GM19324 (cell line): Measurements from ENCODE around the gene GRHL1.

ENCODE experiments used
- ATAC-seq: cut with Tn5 transposase; IDR thresholded peaks from one replicate; pipeline ENCODE4 v1.9.1; 2021; ENCODE audit warnings: mild to moderate bottlenecking, moderate library complexity; ENCODE audit not compliant: unreplicated experiment, low FRiP score

Gene GRHL1

DNA sequence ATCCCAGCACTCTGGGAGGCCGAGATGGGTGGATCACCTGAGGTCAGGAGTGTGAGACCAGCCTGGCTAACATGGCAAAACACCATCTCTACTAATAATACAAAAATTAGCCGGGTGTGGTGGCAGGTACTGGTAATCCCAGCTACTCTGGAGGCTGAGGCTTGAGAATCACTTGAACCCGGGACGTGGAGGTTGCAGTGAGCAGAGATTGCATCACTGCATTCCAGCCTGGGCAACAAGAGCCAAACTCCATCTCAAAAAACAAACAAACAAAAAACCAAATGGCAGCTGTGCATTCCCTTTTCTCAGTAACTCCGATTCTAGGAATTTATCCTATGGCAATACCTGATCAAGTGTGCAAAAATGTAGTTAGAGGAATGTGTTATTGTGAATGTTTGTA lies 4.7 kb upstream of the GRHL1 start:
- ATAC-seq, result no peak

- ATAC-seq, result no peak
Observed at GRCh38 chr2:9948721-9949120, 2.8 kb upstream of the GRHL1 start.

GRCh38 chr2:9949239-9949991 lies 2.1 kb upstream of the GRHL1 start:
- ATAC-seq, result no peak

DNA sequence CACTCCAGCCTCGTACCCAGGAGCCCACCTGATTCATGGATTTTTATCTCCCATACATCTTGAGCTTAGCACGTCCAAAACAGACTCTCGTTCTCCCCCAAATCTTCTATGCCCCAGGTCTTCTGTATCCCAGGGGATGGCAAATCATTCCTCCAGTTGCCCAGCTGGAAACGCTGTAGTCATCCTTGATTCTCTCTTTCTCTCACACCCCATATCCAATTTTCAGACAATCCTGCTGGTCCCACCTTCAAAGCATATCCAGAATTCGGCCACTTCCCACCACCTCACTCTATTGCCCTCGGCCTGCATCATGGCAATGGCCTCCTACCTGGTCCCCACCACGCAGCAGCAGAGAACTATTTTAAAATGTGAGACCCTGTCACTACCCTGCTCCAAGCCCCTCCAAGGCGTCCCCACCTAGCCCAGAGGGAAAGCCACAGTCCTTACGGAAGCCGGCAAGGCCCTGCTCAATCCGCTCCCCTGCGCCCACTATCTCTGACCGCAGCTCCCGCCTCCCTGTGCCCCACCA lies 1.4 kb upstream of the GRHL1 start:
- ATAC-seq, result no peak

DNA sequence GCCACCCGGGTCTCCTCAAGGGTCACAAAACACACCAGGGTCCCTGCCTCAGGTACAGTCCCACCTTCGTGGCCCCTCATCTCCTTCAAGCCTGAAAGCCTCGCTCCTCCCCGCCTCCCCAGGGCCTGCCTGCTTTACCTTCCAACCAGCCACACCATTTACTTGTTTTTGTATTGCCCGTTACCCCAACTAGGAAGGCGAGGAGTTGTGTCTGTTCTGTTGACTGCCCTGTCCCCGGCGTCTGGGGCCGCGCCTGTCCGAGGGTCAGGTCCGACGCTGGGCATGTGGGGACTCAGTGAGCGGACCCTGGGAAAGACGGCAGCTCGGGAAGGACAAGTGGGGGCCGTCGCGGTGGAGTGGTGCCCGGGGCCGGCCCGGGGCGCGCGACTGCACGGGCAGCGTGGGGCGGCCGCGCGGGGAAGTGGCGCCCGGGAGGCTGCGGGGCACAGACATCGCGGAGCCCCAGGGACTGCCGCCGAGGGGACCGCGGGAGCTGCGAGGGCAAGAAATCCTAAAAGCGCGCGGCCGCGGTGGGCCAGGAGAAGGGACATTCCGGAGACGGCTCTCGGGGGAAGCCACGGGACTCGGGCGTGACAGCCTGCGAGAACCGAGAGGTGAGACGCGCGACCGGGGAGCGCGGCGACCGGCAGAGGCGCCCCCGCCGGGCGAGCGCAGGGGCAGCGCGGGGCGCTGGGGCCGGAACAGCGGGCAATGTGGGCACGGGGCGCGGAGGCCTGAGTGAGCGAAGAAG lies 797 bp upstream of the GRHL1 start:
- peak; percentile 43 for ATAC-seq

DNA sequence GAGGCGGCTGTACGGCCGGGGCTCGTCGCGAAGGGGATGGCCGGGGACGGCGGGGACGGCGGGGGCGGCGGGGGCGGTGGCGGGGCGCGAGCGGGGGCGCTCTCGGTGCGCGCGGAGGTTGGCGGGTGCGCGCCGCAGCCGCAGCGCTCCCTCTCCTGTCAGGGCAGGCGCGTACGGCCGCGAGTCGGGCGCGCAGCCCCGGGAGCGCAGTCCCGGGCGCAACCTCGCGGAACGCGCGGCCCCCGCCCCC lies 296 bp upstream of the GRHL1 start:
- ATAC-seq, result no peak

DNA sequence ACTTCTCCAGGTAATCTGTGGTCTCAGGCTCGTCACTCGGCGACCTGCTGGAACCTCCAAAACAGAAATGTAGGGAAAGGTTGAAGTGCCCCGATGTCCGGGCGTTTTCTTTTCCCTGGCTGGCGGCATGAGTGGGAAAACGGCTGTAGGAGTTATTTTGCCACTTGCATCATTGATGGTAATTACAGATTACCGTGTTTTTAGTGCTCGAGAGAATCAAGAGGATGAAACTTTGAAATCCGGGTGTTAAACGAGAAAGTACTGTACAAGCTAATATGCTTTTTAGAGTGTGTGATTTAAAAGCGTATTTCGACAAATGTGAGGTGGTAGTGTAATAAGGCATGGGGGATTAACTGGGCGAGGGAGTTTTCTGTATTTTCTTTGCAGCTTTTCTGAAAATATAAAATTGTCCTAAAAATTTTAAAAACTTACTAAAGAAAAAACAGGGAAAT lies 819 bp downstream of the GRHL1 start:
- ATAC-seq, result no peak

GRCh38 chr2:9952856-9953503 lies 1.5 kb downstream of the GRHL1 start:
- ATAC-seq, result no peak

DNA sequence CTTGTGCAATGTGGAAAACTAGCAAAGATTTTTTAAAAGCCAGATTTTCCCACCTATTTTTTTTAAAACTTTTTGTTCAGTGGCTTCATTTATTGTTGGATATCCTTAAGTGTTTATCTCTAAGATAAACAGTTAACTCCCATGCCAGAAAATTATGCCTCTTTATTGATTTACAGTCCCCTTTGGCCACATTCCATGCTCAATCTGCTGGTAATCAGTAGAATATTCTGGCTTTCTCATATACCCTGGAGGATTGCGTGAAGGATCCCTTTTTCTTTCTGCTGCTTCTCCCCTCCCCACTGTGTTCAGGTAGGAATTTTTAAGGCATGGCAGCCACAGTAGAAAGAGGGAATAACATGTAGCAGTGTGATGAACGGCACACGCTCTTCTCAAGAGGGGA lies 2.6 kb downstream of the GRHL1 start:
- no peak for ATAC-seq

- no peak for ATAC-seq
Observed at GRCh38 chr2:9958057-9958456, 6.6 kb downstream of the GRHL1 start.

- ATAC-seq, result no peak
Observed at GRCh38 chr2:9959262-9959661, 7.8 kb downstream of the GRHL1 start.

DNA sequence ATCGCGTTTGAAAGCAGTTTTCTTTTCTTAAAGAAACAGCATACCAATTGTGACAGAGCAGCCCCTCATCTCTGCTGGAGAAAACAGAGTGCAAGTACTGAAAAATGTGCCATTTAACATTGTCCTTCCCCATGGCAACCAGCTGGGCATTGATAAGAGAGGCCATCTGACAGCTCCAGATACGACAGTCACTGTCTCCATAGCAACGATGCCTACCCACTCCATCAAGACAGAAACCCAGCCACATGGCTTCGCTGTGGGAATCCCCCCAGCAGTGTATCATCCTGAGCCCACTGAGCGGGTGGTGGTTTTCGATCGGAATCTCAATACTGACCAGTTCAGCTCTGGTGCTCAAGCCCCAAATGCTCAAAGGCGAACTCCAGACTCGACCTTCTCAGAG lies 9.5 kb downstream of the GRHL1 start:
- ATAC-seq, result no peak

- no peak for ATAC-seq
Observed at GRCh38 chr2:9964334-9964980, 13.0 kb downstream of the GRHL1 start.

DNA sequence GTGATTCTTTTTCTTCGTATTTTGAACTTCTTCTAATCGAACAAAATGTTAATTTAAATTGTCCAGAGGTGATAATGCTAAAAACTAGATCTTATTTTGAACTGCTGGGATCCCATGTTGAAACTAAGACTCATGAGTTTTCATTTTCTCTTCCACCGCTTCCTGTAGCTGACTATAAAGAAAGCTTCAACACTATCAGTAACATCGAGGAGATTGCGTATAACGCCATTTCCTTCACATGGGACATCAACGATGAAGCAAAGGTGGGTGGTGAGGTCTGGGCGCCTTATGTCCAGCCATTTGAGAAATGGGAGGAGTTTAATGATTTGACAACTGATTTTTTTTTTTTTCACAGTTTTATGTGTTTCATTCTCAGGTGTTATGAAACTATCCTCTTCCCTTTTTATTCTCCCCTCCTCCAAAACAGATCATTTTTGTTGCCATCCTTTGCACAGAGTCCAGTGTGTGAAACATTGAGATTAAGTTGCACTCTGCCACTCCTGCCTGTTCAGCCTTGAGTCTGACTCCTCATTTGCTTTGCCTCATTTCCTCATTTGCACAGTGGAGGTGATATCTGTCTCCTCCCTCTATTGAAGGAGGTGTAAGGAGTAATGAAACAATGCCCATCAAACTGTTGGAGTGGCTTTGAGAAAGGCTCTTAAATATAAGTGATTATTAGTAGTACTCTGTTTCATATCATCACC lies 13.8 kb downstream of the GRHL1 start:
- ATAC-seq, result no peak

GRCh38 chr2:9966491-9967022 lies 15.1 kb downstream of the GRHL1 start:
- no peak for ATAC-seq

DNA sequence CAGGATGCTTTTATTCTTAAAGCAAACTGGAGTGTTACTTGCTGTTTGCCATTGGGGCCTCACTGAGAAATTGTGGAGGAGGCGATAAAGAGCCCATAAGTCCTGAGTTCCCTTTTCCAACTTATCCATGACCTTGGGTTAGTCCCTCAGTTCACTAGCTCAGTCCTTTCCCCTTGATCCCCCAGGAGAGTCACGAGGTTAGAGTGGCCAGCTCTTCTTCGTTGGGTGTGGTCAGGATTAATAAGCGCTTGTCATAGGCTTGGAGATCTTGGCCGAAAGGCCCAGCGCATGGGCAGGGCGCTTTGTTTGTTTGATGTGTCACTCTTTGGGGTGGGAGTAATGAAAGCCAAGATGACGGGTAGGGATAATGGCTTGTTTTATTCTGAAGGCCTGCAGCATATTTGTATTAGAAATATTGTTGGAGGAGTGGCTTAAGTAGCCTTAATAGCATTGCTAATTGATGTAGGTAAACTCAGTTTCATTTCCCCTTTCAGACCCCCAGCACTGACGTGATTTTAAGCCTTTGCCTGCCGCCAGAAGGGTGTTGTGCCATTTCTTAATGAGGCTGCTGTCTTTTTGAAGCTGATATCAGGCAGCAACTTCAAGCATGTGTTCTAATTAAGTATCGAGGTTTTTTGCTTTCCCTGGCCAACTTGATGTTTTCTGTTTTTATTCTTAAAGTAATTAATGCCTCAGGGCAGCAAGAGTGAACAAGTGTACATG lies 15.7 kb downstream of the GRHL1 start:
- no peak for ATAC-seq

- no peak for ATAC-seq
Observed at GRCh38 chr2:9968553-9969497, 17.3 kb downstream of the GRHL1 start.

- no peak for ATAC-seq
Observed at GRCh38 chr2:9970200-9971044, 18.9 kb downstream of the GRHL1 start.
